Measurements from ENCODE around the gene IBA57. TPM values are rescaled to one million over a fixed set of nuclear protein-coding genes. Genes with fewer than 3 reads are reported as not detected.

Gene IBA57
- polyA plus RNA-seq, 2 of the 4 experiments (the other 2 are of a cell fraction) = 1.5 to 2.2 TPM

DNA sequence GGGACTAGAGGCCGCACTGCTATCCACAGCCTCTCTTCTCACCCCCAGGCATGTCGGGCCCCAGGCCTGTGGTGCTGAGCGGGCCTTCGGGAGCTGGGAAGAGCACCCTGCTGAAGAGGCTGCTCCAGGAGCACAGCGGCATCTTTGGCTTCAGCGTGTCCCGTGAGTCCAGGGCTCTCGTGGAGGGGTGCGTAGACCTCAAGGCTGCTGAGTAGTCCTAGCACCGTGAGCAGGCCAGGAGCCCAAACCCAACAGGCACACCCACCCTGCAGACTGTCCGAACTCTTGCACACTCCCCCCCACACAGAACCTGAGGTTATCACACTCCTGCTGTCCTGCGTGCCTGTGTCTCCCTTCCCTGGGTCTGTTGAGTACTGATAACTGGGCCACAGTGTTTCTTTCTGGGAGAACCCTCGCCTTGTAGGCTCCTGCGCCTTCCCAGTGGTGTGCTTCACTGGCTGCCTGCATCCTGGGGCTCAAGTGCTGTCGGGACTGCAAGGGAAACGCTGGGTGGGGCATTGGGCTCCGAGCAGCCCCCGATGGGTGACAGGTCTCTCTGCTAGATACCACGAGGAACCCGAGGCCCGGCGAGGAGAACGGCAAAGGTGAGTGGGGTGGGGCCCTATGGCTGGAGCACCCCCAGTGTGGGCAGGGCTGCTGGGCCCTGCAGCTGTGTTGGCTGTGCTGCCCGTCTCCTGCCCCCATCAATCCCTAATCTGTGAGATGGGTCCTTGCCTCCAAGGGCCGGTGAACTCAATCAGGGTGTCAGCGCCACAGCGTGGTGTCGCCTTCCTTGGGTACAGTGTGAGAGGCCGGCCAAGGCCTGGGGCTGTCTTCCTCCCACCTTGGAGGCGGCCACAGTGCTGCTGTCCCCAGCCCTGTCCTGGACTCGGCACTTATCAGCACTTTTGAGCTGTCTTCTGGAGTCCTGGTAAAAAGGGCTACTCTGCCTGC lies 19.9 kb upstream of the IBA57 start:
- POLR2A ChIA-PET = interaction anchor here (1.4 kb wide), 1 partner anchor 19 kb away, joined by 3 read pairs; no protein-coding TSS in a partner anchor
- H3K9me3 ChIP-seq = no peaks in the 10 kb centered on the region

GRCh38 chr1:228146417-228147150 lies 19.0 kb upstream of the IBA57 start:
- Histone ChIP-seq H3K4me3 (no peak overlapping the region), H3K4me1 (peaks cover 12% of the 10 kb centered on the region), H3K9me3 (no peaks in the 10 kb centered on the region), H3K27ac (no peak overlapping the region), H3K4me2 (no peak overlapping the region)
- CTCF ChIA-PET = interaction anchor here (2.6 kb wide), 1 partner anchor 20 kb away, joined by 9 read pairs; the partner anchor contains the start of gene IBA57
- POLR2A ChIA-PET = interaction anchor here (1.4 kb wide), 1 partner anchor 19 kb away, joined by 3 read pairs; no protein-coding TSS in a partner anchor
- TF ChIP-seq ZSCAN20 (CRISPR knock-in tag; IDR thresholded peaks at IDR 0.05) (no peak), NPAS2 (CRISPR knock-in tag; IDR thresholded peaks at IDR 0.05; ENCODE audit: borderline replicate concordance) (no peak), MYC (IDR thresholded peaks at IDR 0.05; ENCODE audit: borderline replicate concordance, low read length) (no peak), TP53 (CRISPR knock-in tag; IDR thresholded peaks at IDR 0.05) (no peak), GATA3 (IDR thresholded peaks at IDR 0.05; ENCODE audit: borderline replicate concordance) (no peak), MAZ (IDR thresholded peaks at IDR 0.05; ENCODE audit: borderline replicate concordance, low read depth, low read length) (no peak), ZC3H11A (IDR thresholded peaks at IDR 0.05) (no peak), ZFP36 (IDR thresholded peaks at IDR 0.05; ENCODE audit: borderline replicate concordance, partially characterized antibody) (no peak)
- TF ChIP-seq, protein P1, sequence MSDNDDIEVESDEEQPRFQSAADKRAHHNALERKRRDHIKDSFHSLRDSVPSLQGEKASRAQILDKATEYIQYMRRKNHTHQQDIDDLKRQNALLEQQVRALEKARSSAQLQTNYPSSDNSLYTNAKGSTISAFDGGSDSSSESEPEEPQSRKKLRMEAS (IDR thresholded peaks at IDR 0.05) = no peak
- no peak for DNase-seq (ENCODE audit: low read depth in 1 of 2, low spot score in 1 of 2)
- WGBS (ENCODE audit: missing lambda C conversion rate) = 94% methylated on average over 13 of the region's 18 CpGs
- FAIRE-seq = no peak
- ATAC-seq = no peak

More for the DNA sequence above, 19.9 kb upstream of the IBA57 start:
- Histone ChIP-seq H3K4me1 (peaks cover 19% of the 10 kb centered on the region), H3K4me2 (no peak overlapping the region), H3K27ac (no peak overlapping the region), H3K4me3 (no peak overlapping the region)
- TF ChIP-seq CBX8 (IDR thresholded peaks at IDR 0.05) (no peak), SMC3 (IDR thresholded peaks at IDR 0.05) (no peak), FOSL2 (IDR thresholded peaks at IDR 0.05) (no peak), FOSL2 (CRISPR knock-in tag; IDR thresholded peaks at IDR 0.05) (no peak), KDM1A (IDR thresholded peaks at IDR 0.05; ENCODE audit: low read depth) (no peak), EHMT2 (IDR thresholded peaks at IDR 0.05; ENCODE audit: low read depth) (no peak)
- CTCF ChIA-PET = no interaction called here
- 94% methylated on average over 29 of the region's 31 CpGs for WGBS (ENCODE audit: missing lambda C conversion rate)
- DNase-seq (ENCODE audit: low read depth in 1 of 2, low spot score in 1 of 2) (no peak), ATAC-seq (no peak), FAIRE-seq (no peak)

DNA sequence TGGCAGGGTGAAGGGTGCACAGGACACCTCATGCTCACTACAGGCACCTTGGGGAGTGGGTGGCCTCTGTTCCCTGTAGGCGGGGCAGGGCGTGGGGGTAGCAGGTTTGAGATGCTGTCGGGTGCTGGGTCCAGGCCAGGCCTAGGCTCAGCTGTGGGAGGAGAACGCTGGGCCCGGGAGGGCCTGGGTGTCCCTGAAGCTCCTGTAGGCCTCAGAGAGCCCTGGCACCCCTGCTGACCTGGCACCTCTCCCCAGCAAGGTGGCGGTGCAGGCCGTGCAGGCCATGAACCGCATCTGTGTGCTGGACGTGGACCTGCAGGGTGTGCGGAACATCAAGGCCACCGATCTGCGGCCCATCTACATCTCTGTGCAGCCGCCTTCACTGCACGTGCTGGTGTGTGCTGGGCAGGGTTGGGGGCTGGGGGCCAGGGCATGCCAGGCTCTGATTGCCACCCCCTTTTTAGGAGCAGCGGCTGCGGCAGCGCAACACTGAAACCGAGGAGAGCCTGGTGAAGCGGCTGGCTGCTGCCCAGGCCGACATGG lies 18.4 kb upstream of the IBA57 start:
- POLR2A ChIA-PET = no interaction called here
- DNase-seq (ENCODE audit: low read depth in 1 of 2, low spot score in 1 of 2) (no peak), FAIRE-seq (no peak), ATAC-seq (no peak)
- H3K4me2 ChIP-seq = no peak overlapping the region
- CTCF ChIA-PET = interaction anchor here (2.6 kb wide), 1 partner anchor 19 kb away, joined by 9 read pairs; the partner anchor contains the start of gene IBA57
- TF ChIP-seq REST (IDR thresholded peaks at IDR 0.05) (no peak), CHD4 (IDR thresholded peaks at IDR 0.05; ENCODE audit: borderline replicate concordance) (no peak), RARB (CRISPR knock-in tag; IDR thresholded peaks at IDR 0.05) (no peak), EP300 (IDR thresholded peaks at IDR 0.05) (no peak), RAD21 (conservative IDR thresholded peaks at IDR 0.05 in 1 of 2, IDR thresholded peaks at IDR 0.05 in 1 of 2) (no peak), RFX5 (IDR thresholded peaks at IDR 0.05) (no peak), ELK1 (IDR thresholded peaks at IDR 0.05; ENCODE audit: low read depth, low read length) (no peak), CBX8 (IDR thresholded peaks at IDR 0.05) (no peak), BCL3 (IDR thresholded peaks at IDR 0.05) (no peak)
- H3K9me3 ChIP-seq = no peaks in the 10 kb centered on the region
- H3K4me3 ChIP-seq = no peak overlapping the region
- peaks cover 5% of the 10 kb centered on the region; the same call in 1 of the 3 replicates for H3K4me1 ChIP-seq
- H3K27ac ChIP-seq = no peak overlapping the region
- WGBS (ENCODE audit: missing lambda C conversion rate) = 92% methylated on average over 18 of the region's 20 CpGs

Data from A549 (cell line).